Measurements from ENCODE around the gene TRIP12. TPM values are rescaled to one million over a fixed set of nuclear protein-coding genes. Genes with fewer than 3 reads are reported as not detected.

TRIP12 gene
- total RNA-seq, 1 experiment from 2014 or later: 166 TPM

GRCh38 chr2:229856413-229856812 is 65.4 kb downstream of the TRIP12 start:
- TF ChIP-seq CTCF (conservative IDR thresholded peaks at IDR 0.05): no peak
- no peaks in the 10 kb centered on the region; a peak in 1 of 4 replicates for H3K4me1 Mint-ChIP-seq
- Histone ChIP-seq H3K4me2 (ENCODE audit: insufficient read depth, insufficient read length, low read length) (no peak overlapping the region), H3K79me1 (ENCODE audit: insufficient read depth, low read depth, low read length, poor library complexity, severe bottlenecking) (peaks cover 2% of the 10 kb centered on the region), H3K27ac (ENCODE audit: insufficient read length, low read depth, low read length) (no peak overlapping the region), H4K91ac (ENCODE audit: insufficient read length, low read depth, low read length) (no peak overlapping the region), H4K20me1 (ENCODE audit: control insufficient read depth, insufficient read depth, insufficient read length) (no peaks in the 10 kb centered on the region), H3K23ac (ENCODE audit: insufficient read length, low read depth, low read length) (no peak overlapping the region), H3K79me2 (ENCODE audit: insufficient read depth, low read length) (no peaks in the 10 kb centered on the region; the same call in 1 of the 2 replicates), H2BK15ac (ENCODE audit: low read depth, low read length) (no peak overlapping the region), H2AK5ac (ENCODE audit: insufficient read length, low read length) (no peak overlapping the region), H4K5ac (ENCODE audit: insufficient read length, low read depth, low read length) (no peak overlapping the region), H3K56ac (ENCODE audit: insufficient read length, low read depth, low read length) (no peak overlapping the region), H3K4me1 (ENCODE audit: insufficient read depth, low read length) (no peaks in the 10 kb centered on the region), H3K18ac (ENCODE audit: insufficient read length, low read depth, low read length) (no peak overlapping the region), H2BK12ac (ENCODE audit: insufficient read length, low read depth, low read length) (no peak overlapping the region), H2BK20ac (ENCODE audit: low read depth, low read length, poor library complexity, severe bottlenecking) (no peak overlapping the region), H3K14ac (ENCODE audit: insufficient read depth, low read length) (no peak overlapping the region), H2AFZ (ENCODE audit: low read length) (no peak overlapping the region), H3K23me2 (ENCODE audit: insufficient read length, low read depth, low read length, poor library complexity, severe bottlenecking) (no peaks in the 10 kb centered on the region), H4K8ac (replicated peaks; ENCODE audit: insufficient read length, low read depth, low read length) (no peak overlapping the region), H3K9ac (ENCODE audit: extremely low read depth, insufficient read length, low read length) (no peak overlapping the region), H3K4ac (ENCODE audit: low read depth, low read length) (no peak overlapping the region), H3K27me3 (ENCODE audit: insufficient read depth, low read length) (no peaks in the 10 kb centered on the region), H3T11ph (ENCODE audit: low read length) (no peak overlapping the region), H2BK5ac (ENCODE audit: insufficient read length, low read length) (no peak overlapping the region), H3K9me3 (ENCODE audit: control insufficient read depth, low read depth, low read length) (no peaks in the 10 kb centered on the region), H2BK120ac (ENCODE audit: low read depth, low read length, poor library complexity, severe bottlenecking) (no peak overlapping the region)
- H3K27me3 Mint-ChIP-seq (ENCODE audit: low read depth): no peaks in the 10 kb centered on the region
- H3K4me3 Mint-ChIP-seq: no peak overlapping the region
- peaks cover 18 to 53% (median 41%) of the 10 kb centered on the region in 3 experiments for H3K36me3 Mint-ChIP-seq (ENCODE audit: insufficient read depth in 1 of 3, low read depth in 3 of 3)
- DNase-seq: no peak
- H3K27ac Mint-ChIP-seq: no peak overlapping the region
- peaks cover 0 to 4% of the 10 kb centered on the region in 2 experiments; a peak in 1 of 5 replicates for H3K9me3 Mint-ChIP-seq

Measured in H9 (cell line).